Neural progenitor cell (in vitro differentiated cells): ENCODE results near the gene SSR4. TPM values are rescaled to one million over a fixed set of nuclear protein-coding genes. Genes with fewer than 3 reads are reported as not detected.

ENCODE experiments used
- DNase-seq: peaks from one replicate; pipeline ENCODE4 v3.0.0-alpha.2; 2016; ENCODE audit warnings: low spot score
- H2AFZ ChIP-seq: fragments of 200-600 bp; sonication (generic); replicated peaks from 2 replicates; pipeline ENCODE4 v1.6.1; 2016; ENCODE audit warnings: antibody characterized with exemption
- H3F3A ChIP-seq: fragments of 200-600 bp; sonication (generic); 2 replicates; pipeline ENCODE4 v1.6.1; 2016; ENCODE audit warnings: antibody characterized with exemption, low read depth
- H3K27ac ChIP-seq: fragments of 200-600 bp; sonication (generic); 2 replicates; pipeline ENCODE4 v1.5.1; 2016; ENCODE audit warnings: mild to moderate bottlenecking
- H3K27me3 ChIP-seq: fragments of 200-600 bp; sonication (generic); 2 replicates; pipeline ENCODE4 v1.6.1; 2016; ENCODE audit warnings: mild to moderate bottlenecking, moderate library complexity
- H3K36me3 ChIP-seq: fragments of 200-600 bp; sonication (generic); 2 replicates; pipeline ENCODE4 v1.5.1; 2016
- H3K4me1 ChIP-seq: fragments of 200-600 bp; sonication (generic); 2 replicates; pipeline ENCODE4 v1.6.1; 2016; ENCODE audit warnings: mixed run types
- H3K4me2 ChIP-seq: fragments of 200-600 bp; sonication (generic); 2 replicates; pipeline ENCODE4 v1.6.1; 2016
- H3K4me3 ChIP-seq: fragments of 200-600 bp; sonication (generic); 2 replicates; pipeline ENCODE4 v1.5.1; 2016
- H3K79me2 ChIP-seq: fragments of 200-600 bp; sonication (generic); 2 replicates; pipeline ENCODE4 v1.6.1; 2016; ENCODE audit warnings: low read depth
- H3K9ac ChIP-seq: fragments of 200-600 bp; sonication (generic); 2 replicates; pipeline ENCODE4 v1.6.1; 2016
- H3K9me3 ChIP-seq: fragments of 200-600 bp; sonication (generic); 2 replicates; pipeline ENCODE4 v1.5.1; 2016; ENCODE audit warnings: low read depth
- H4K20me1 ChIP-seq: fragments of 200-600 bp; sonication (generic); 2 replicates; pipeline ENCODE4 v1.6.1; 2016; ENCODE audit warnings: low read depth
- H3K27ac Mint-ChIP-seq: 3 replicates; pipeline ENCODE4 v1.8.0; 2021; ENCODE audit warnings: mixed read lengths
- H3K27me3 Mint-ChIP-seq: 2 replicates; pipeline ENCODE4 v1.8.0; 2022; ENCODE audit warnings: low read depth, mild to moderate bottlenecking, inconsistent platforms, moderate library complexity, mixed read lengths; ENCODE audit not compliant: insufficient read depth
- H3K36me3 Mint-ChIP-seq: 3 replicates; pipeline ENCODE4 v1.8.0; 2021; ENCODE audit warnings: mixed read lengths
- H3K4me1 Mint-ChIP-seq: 3 replicates; pipeline ENCODE4 v1.8.0; 2021; ENCODE audit warnings: mixed read lengths
- H3K4me3 Mint-ChIP-seq: 3 replicates; pipeline ENCODE4 v1.8.0; 2021; ENCODE audit warnings: mild to moderate bottlenecking, moderate library complexity, mixed read lengths
- H3K9me3 Mint-ChIP-seq: 3 replicates; pipeline ENCODE4 v1.8.0; 2020; ENCODE audit warnings: mixed read lengths
- EZH2 ChIP-seq: fragments of 200-600 bp; sonication (generic); IDR thresholded peaks from 2 replicates; pipeline ENCODE4 v1.6.1; 2017; ENCODE audit warnings: antibody characterized with exemption, mild to moderate bottlenecking, moderate library complexity
- EZH2phosphoT487 ChIP-seq: fragments of 200-600 bp; sonication (generic); IDR thresholded peaks from 2 replicates; pipeline ENCODE4 v1.6.1; 2017; ENCODE audit warnings: antibody characterized with exemption
- total RNA-seq: library from RNA; depleted of rRNA; stranded (reverse); fragments of >200 nt; gene quantifications from 2 replicates; pipeline ENCODE4 v1.2.3, GENCODE V29; 2015; ENCODE audit warnings: low replicate concordance
- TF ChIP-seq, protein P1 (sequence below): fragments of 200-600 bp; sonication (generic); IDR thresholded peaks from 2 replicates; pipeline ENCODE4 v1.5.1; 2017; ENCODE audit warnings: antibody characterized with exemption, mild to moderate bottlenecking

The SSR4 gene
- total RNA-seq, 1 donor from 2014 or later = 58.4 TPM

DNA sequence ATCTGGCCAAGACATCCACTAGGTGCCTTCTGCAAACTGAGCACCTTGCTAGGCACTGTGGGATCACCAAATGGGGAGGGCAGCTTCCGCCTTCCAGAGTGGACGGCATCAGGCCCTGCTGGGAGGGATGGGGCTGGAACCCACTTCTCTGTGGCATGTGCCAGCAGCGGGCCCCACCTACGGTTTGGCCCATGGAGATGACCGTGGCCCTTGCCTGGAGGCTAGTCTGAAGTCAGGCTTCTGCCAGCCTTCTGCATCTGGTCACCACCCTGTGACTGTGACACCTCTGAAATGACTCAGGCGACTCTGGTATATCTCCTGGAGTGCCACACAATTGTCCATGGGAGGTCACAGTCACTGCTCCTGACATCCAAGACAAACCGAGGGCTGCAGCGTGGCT lies 7.2 kb downstream of the SSR4 start:
- Histone ChIP-seq H3K79me2 (no peaks in the 10 kb centered on the region), H2AFZ (no peak overlapping the region), H4K20me1 (no peaks in the 10 kb centered on the region), H3K27me3 (no peaks in the 10 kb centered on the region), H3K4me1 (no peaks in the 10 kb centered on the region), H3K9ac (no peak overlapping the region), H3K36me3 (no peaks in the 10 kb centered on the region), H3K4me3 (no peak overlapping the region), H3F3A (no peaks in the 10 kb centered on the region), H3K27ac (no peak overlapping the region), H3K9me3 (no peaks in the 10 kb centered on the region), H3K4me2 (no peak overlapping the region)
- H3K27ac Mint-ChIP-seq = no peak overlapping the region
- DNase-seq = no peak
- H3K9me3 Mint-ChIP-seq = peaks cover 18% of the 10 kb centered on the region
- no peaks in the 10 kb centered on the region for H3K4me1 Mint-ChIP-seq
- H3K4me3 Mint-ChIP-seq = no peak overlapping the region
- no peak for TF ChIP-seq EZH2phosphoT487
- TF ChIP-seq EZH2 = no peak
- TF ChIP-seq, protein P1, sequence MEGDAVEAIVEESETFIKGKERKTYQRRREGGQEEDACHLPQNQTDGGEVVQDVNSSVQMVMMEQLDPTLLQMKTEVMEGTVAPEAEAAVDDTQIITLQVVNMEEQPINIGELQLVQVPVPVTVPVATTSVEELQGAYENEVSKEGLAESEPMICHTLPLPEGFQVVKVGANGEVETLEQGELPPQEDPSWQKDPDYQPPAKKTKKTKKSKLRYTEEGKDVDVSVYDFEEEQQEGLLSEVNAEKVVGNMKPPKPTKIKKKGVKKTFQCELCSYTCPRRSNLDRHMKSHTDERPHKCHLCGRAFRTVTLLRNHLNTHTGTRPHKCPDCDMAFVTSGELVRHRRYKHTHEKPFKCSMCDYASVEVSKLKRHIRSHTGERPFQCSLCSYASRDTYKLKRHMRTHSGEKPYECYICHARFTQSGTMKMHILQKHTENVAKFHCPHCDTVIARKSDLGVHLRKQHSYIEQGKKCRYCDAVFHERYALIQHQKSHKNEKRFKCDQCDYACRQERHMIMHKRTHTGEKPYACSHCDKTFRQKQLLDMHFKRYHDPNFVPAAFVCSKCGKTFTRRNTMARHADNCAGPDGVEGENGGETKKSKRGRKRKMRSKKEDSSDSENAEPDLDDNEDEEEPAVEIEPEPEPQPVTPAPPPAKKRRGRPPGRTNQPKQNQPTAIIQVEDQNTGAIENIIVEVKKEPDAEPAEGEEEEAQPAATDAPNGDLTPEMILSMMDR = no peak
- peaks cover 2% of the 10 kb centered on the region for H3K27me3 Mint-ChIP-seq
- peaks cover 4% of the 10 kb centered on the region for H3K36me3 Mint-ChIP-seq

DNA sequence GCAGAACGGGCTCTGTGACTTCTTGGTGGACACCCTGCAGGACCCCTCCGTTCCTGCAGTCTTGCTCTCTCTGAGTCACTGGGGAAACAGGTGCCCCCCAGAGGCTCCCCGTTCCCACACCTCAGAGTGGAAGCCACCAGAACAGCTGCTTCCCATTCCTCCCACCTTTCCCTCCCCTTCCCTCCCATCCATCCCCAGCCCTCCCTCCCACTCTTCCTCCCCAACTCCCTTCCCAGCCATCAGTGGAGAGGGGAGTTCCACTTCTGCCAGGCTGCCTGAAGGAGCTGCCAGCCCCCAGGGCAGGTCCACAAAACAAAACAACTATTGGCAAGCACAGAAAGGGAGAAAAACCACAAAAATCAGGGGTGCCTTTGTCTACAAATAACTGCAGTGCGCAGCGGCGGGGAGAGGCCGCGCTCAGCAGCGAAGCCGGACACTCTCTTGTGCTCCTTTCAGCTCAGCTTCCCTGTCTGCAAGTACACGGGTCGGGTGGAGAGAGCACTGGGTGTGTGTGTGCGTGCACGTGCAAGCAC lies 8.1 kb downstream of the SSR4 start:
- H3K27ac Mint-ChIP-seq = peak overlapping the region; percentile 81
- H3K36me3 ChIP-seq = no peaks in the 10 kb centered on the region

DNA sequence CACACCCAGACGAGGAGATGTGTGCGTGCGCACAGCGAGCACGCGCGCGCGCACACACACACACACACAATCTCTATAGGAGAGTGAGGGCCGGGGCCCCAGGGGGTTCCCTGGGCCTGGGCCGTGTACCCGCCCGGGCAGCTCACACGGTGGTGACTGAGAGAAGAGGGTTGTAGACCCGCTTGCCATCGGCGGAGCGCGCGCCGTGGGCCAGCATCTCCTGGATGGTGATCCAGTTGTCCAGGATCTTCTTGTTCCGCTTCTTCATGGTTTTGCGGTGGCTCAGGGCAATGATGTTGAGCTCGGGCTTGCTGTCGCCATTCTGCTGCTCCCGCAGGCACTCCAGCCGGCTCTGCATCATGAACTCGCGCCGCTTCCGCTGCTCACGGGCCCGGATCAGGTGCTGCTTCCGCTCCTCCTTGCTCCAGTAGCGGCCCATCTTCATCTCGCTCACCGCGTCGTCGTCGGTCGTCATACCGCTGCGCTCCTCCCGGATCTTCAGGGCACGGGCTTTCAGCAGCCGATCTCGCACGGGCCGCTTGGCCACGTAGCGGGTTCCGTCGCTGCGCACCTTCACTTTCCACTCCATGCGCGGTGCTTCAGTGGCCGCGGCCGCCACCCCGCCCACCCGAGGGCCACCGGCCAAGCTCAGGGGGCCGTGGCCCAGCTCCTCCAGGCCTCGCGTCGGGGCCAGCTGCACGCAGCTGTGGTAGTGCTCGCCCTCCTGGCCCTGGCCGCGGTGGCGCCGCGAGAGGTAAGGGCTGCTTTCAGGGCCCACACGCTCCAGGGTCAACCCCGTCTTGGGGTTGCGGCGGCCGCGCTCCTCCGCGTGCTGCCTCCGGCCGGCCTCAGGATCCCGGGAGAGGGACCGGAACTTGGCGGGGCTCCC lies 9.0 kb downstream of the SSR4 start:
- H3F3A ChIP-seq = no peaks in the 10 kb centered on the region
- Mint-ChIP-seq H3K27ac (no peak overlapping the region), H3K9me3 (peaks cover 14% of the 10 kb centered on the region), H3K4me3 (no peak overlapping the region), H3K27me3 (peaks cover 4% of the 10 kb centered on the region), H3K4me1 (no peaks in the 10 kb centered on the region), H3K36me3 (peaks cover 5% of the 10 kb centered on the region)
- H3K4me1 ChIP-seq = no peaks in the 10 kb centered on the region
- no peaks in the 10 kb centered on the region for H4K20me1 ChIP-seq
- H3K79me2 ChIP-seq = no peaks in the 10 kb centered on the region
- H3K9ac ChIP-seq = no peak overlapping the region
- H3K27ac ChIP-seq = no peak overlapping the region
- no peaks in the 10 kb centered on the region for H3K9me3 ChIP-seq
- DNase-seq = no peak
- no peak overlapping the region for H2AFZ ChIP-seq
- H3K36me3 ChIP-seq = no peaks in the 10 kb centered on the region
- H3K27me3 ChIP-seq = no peaks in the 10 kb centered on the region
- H3K4me3 ChIP-seq = no peak overlapping the region
- H3K4me2 ChIP-seq = no peak overlapping the region
- TF ChIP-seq EZH2phosphoT487 = no peak
- TF ChIP-seq, protein P1 = no peak
- TF ChIP-seq EZH2 = no peak

More for the DNA sequence above, 8.1 kb downstream of the SSR4 start:
- Histone ChIP-seq H3K4me2 (no peak overlapping the region), H3K4me3 (no peak overlapping the region), H4K20me1 (no peaks in the 10 kb centered on the region), H3K9ac (no peak overlapping the region), H3K27ac (no peak overlapping the region), H3K9me3 (no peaks in the 10 kb centered on the region), H3F3A (no peaks in the 10 kb centered on the region), H3K4me1 (no peaks in the 10 kb centered on the region), H3K79me2 (no peaks in the 10 kb centered on the region), H3K27me3 (no peaks in the 10 kb centered on the region), H2AFZ (no peak overlapping the region)
- TF ChIP-seq EZH2phosphoT487 (no peak), EZH2 (no peak)
- TF ChIP-seq, protein P1 = no peak
- no peak overlapping the region for H3K4me3 Mint-ChIP-seq
- peaks cover 18% of the 10 kb centered on the region for H3K9me3 Mint-ChIP-seq
- H3K36me3 Mint-ChIP-seq = peaks cover 4% of the 10 kb centered on the region
- H3K27me3 Mint-ChIP-seq = peaks cover 2% of the 10 kb centered on the region
- no peak for DNase-seq
- no peaks in the 10 kb centered on the region for H3K4me1 Mint-ChIP-seq
